ENCODE results near the gene R3HDM4.

DNA sequence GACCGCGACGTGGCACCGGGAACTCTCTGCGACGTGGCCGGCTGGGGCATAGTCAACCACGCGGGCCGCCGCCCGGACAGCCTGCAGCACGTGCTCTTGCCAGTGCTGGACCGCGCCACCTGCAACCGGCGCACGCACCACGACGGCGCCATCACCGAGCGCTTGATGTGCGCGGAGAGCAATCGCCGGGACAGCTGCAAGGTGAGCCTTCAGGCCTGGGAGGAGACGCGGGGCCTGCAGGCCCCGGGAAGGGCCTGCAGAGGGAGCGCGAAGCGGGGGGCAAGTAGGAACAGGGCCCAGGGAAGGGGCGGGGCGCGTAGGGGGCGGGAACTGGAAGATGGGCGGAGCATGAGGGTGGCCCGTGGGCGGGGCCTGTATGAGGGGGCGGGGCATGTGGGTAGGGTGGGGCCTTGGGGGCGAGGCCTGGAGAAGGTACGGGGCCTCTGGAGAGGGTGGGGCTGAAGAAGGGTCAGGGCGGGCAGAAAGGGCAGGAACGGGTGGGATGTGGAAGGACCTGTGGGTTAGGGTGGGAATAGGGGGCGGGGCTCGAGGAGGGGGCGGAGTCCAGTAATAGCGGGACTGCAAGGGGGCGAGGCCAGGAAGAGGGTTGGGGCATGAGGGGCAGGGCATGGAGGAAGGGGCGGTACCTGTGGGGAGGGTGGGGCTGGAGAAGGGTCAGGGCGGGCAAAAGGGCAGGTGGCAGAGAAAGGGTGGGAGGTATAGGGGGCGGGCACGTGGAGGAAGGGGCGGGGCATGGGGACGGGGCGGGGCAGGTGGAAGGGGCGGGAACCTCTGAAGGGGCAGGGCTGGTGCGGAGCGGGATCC is 51.1 kb downstream of the R3HDM4 start:
- TF ChIP-seq, protein P1, sequence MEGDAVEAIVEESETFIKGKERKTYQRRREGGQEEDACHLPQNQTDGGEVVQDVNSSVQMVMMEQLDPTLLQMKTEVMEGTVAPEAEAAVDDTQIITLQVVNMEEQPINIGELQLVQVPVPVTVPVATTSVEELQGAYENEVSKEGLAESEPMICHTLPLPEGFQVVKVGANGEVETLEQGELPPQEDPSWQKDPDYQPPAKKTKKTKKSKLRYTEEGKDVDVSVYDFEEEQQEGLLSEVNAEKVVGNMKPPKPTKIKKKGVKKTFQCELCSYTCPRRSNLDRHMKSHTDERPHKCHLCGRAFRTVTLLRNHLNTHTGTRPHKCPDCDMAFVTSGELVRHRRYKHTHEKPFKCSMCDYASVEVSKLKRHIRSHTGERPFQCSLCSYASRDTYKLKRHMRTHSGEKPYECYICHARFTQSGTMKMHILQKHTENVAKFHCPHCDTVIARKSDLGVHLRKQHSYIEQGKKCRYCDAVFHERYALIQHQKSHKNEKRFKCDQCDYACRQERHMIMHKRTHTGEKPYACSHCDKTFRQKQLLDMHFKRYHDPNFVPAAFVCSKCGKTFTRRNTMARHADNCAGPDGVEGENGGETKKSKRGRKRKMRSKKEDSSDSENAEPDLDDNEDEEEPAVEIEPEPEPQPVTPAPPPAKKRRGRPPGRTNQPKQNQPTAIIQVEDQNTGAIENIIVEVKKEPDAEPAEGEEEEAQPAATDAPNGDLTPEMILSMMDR (IDR thresholded peaks at IDR 0.05) = no peak
- no peak for TF ChIP-seq POLR2A (IDR thresholded peaks at IDR 0.05)

Measured in heart left ventricle (tissue), 13 donors.